G401.6 (cell line): ENCODE results near the gene TSC22D3.
"Not testable (repeated sequence)": the region's sequence is repeated elsewhere in the genome, so short reads cannot be mapped to it uniquely, and the experiment has no call there.

Experiments
- FAIRE-seq: peaks from 2 replicates; lab custom pipeline; 2012; peaks lifted over from hg19 to GRCh38; lab: Jason Lieb, UNC

TSC22D3 gene

DNA sequence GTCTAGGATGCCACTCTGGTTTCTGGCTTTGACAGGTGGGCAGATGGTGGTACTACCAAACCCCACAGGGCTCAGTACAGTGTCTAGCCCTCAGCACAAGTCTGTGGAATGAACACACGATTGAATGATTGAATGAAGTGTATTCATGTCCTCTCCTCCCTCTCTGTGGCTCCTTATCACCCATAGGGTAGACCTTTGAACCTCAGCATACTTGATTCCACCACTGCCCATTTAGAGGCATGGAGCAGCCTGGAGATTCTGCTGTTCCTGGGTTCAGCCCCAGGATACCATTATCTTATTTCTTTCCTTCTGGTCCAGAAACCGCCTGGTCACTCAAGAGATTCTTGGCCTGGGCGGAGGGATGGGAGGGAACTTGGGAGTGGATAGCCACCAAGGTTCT, 93.3 kb downstream of the TSC22D3 start:
- no peak for FAIRE-seq

DNA sequence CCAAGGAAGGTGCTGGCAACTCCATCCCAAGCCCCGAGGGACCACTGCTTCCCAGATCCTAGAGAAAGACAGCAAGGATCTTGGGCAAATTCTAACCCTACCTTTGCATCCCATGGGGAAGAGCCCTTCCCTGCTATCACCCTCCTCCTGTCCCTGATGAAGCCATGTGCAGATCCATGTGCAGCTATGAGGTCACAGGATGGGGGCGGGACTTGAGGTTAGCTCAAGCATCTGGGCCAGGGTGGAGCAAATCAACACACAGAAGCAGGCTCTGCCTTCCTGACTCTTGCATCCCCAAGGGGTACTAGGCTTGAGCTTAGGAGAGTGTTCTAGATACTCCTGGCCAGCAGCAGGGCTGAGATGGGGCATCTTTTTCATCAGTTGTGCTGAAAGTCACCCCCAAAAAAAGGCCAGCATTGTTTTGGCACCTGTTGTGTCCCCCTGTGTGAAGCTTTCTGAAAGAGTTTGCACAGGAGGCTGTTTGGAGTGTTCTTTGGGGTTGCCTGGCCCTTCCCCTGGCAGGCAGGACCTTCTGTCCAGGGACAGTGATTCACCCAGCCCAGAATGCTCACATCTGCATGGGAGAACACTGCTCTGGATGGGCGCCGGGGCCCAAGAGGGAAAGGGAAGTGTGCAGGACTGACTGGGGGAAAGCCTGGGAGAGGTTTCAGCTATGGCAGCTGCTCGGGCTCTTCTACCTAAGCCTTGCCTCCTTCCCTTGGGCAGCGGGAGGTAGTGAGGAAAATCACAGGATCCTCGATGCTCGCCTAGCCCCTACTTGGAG, 96.4 kb downstream of the TSC22D3 start:
- FAIRE-seq: no peak

DNA sequence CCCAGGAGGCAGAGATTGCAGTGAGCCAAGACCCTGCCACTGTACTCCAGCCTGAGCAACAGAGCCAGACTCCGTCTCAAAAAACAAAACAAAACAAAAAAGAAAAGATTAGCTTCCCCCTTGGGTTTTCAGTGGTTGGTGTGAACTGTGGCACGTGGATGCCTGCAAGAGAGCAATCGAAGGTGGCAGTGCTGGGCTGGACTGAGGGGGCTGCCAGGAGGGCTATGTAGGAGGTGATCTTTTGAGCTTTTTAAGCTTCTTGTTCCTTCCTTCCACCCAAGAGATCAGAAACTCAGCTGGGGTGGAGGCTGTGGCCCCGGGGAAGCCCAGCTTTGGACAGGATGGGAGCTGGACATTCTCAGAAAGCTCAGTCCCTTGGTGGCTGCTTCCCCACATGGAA, 97.7 kb downstream of the TSC22D3 start:
- FAIRE-seq: no peak

- FAIRE-seq: no peak
Measured at GRCh38 chrX:107677501-107677901, 98.1 kb downstream of the TSC22D3 start.

GRCh38 chrX:107676559-107677378, 98.8 kb downstream of the TSC22D3 start:
- no peak for FAIRE-seq

DNA sequence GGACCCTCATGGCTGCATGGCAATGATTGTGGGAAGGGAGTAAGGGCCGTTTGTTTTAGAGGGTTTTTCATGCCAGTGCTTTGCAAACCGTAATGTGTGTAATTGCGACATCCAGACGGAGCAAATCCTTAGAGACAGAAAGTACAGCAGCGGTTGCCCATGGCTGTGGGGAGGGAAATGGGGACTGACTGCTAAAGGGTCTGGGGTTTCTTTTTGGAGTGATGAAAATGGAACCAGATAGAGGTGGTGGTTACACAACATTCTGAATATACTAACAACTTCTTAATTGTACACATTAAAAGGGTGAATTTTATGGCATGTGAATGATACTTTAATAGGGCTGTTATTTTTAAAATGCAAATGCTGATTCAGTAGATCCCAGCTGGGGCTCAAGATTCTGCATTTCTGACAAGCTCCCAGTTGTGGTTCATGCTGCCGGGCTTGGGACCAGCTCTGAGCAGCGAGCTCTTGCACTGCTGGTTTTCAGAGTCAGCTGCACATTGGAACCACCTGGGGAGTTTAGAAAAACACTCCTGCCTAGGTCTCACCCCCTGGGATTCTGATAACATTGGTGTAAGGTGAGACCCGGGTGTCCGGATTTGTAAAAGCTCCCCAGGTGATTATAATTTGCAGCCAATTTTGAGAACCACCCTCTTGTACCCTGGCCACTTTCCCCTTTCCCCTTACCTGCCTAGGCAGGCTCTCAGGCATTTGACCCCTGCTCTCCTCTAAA, 99.6 kb downstream of the TSC22D3 start:
- FAIRE-seq: no peak

DNA sequence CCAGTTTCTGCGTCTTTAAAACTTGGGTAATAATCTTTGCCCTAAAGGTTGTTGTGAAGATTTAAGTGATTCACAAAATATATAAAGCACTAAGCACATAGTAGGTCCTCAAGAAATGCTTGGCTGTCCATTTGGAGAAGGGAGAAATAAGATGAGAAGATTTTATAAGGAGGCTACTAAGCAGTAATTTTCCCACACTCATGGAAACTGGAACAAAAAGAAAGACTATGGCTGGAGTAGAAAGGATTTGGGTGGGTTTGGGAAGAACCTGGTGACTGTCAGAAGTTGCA, 100.3 kb downstream of the TSC22D3 start:
- FAIRE-seq: no peak

GRCh38 chrX:107674480-107675364, 100.9 kb downstream of the TSC22D3 start:
- FAIRE-seq: no peak

DNA sequence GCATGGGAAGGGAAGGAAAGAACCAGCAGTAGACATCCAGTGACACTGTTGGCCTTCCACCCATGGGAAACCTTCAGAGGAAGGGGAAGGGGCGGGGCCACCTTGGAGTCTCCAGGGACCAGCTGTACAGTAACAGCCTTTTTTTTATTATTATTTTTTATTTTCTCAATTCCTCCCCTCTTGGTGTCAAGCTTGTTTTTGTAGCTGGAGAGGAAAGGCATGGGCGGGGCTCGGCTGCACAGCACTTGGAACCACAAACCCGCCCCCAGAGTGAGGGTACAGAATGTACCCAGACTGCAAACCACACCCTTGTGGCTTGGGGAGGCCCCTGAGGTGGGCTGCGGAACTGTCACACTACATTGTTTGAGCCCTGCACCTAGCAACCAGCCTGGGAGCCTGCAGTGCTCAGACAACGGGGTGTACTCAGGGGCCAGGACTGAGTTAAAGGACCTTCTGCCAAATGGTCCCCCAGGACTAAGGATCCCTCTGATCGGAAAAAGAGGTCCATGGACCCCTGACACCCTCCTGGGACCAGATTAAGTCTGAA, 101.6 kb downstream of the TSC22D3 start:
- no peak for FAIRE-seq

DNA sequence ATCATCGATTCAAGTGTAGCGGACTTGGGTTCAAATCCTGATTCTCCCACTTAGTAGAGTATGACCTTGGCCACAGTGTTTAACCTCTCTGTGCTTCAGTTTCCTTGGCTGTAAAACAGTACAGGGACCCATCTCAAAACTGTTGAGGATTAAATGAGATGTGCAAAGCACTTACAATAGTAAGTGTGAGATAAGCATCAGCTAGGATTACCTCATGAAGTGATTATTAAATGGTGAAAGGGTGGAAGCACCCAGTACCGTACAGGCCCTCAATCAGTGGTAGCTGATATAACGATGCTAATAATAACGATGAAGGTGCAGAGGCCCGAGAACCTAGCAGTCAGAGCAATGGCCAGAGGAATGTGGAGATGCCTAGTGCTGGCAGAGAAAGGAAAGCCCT, 102.2 kb downstream of the TSC22D3 start:
- no peak for FAIRE-seq

DNA sequence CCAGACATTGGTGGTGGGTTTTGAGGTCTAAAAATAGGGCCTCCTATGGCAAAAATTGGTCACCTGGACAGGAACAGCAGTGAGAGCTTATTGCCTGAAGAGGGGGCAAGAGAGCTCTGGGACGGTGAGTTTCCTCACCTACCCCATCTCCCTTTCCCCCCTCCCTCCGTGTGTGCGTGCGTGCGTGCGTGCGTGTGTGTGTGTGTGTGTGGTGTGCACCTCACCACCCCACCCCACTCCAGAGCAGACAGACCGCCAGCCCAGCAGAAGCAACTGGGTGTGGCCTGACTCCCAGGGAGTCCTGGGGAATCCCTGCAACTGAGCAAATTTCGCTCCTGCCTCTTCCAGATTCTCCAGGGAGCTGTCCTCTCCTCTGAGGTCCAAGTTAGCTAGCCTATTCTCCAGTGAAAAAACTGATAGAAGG, 102.6 kb downstream of the TSC22D3 start:
- FAIRE-seq: no peak

- not testable (repeated sequence) for FAIRE-seq
Measured at GRCh38 chrX:107671256-107671655, 104.3 kb downstream of the TSC22D3 start.

GRCh38 chrX:107669885-107670628, 105.5 kb downstream of the TSC22D3 start:
- no peak for FAIRE-seq

GRCh38 chrX:107669261-107669660, 106.3 kb downstream of the TSC22D3 start:
- no peak for FAIRE-seq

GRCh38 chrX:107668710-107669109, 106.9 kb downstream of the TSC22D3 start:
- not testable (repeated sequence) for FAIRE-seq

DNA sequence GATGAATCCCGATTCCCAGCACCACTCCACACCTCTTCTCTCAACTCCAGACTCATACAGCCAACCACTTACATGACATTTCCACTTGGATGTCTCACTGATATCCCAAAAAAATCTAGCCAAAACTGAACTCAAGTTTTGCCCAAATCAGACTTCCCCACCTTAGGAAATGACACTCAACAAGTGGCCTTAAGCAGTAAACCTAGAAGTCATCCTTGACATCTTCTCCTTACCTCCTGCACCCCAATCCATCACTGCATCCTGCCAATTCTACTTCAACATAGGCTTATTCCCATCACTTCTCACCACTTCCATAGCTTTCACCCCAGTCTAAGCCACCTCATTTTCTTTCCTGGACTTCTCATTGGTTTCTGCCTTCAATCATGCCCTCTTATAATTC, 108.2 kb downstream of the TSC22D3 start:
- FAIRE-seq: no peak

DNA sequence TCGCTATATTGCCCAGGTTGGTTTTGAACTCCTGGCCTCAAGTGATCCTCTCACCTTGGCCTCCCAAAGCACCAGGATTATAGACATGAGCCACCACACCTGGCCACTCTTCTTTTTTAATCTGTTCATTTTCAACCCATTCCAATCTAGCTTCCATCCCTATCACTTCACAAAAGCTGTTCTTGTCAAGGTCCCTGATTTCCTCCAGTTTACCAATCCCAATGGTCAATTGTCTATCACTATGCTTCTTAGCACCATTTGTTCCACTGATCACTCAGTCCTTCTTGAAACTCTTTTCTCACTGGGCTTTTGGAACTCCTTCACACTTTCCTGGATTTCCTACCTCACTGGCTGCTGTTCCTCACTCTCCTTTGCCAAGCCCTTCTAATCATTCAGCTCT, 108.7 kb downstream of the TSC22D3 start:
- FAIRE-seq: no peak
